Caco-2 (cell line): ENCODE results near the gene CXADR. TPM values are rescaled to one million over a fixed set of nuclear protein-coding genes. Genes with fewer than 3 reads are reported as not detected.

Experiments used
- Bru-seq: library from RNA; stranded (reverse); fragments of 400-500 nt; gene quantifications from one replicate; lab custom pipeline; 2021; lab: Mats Ljungman, UMichigan
- BruChase-seq, 2 experiments: library from RNA; stranded (reverse); fragments of 400-500 nt; gene quantifications; one replicate each; lab custom pipeline; 2021; lab: Mats Ljungman, UMichigan
- BruUV-seq: library from RNA; stranded (reverse); fragments of 400-500 nt; replicated peaks from 2 replicates; lab custom pipeline; 2021; lab: Mats Ljungman, UMichigan
- CTCF ChIA-PET: fragments of 300-600 bp; sonication (Branson Sonifier 250); formaldehyde crosslinking; loops from one replicate; lab custom pipeline; 2022; ENCODE audit warnings: antibody characterized with exemption; lab: Charles Lee
- POLR2A ChIA-PET: fragments of 300-600 bp; sonication (Branson Sonifier 250); formaldehyde crosslinking; loops from one replicate; lab custom pipeline; 2022; ENCODE audit warnings: antibody characterized with exemption; lab: Charles Lee
- DNase-seq, 2 experiments: peaks; one replicate each; pipeline versions ENCODE4 v3.0.0 to v3.0.0-alpha.2; 2020 to 2022
- H3K27me3 ChIP-seq: replicated peaks from 2 replicates; pipeline ENCODE4 v1.6.0; 2011; ENCODE audit warnings: low read length; ENCODE audit not compliant: control insufficient read depth, insufficient read depth
- H3K36me3 ChIP-seq: 2 replicates; pipeline ENCODE4 v1.5.1; 2011; ENCODE audit warnings: low read length; ENCODE audit not compliant: control insufficient read depth, insufficient read depth
- H3K4me1 ChIP-seq: fragments of 250-450 bp; sonication (Bioruptor Pico); 2 replicates; pipeline ENCODE4 v1.5.1; 2020; ENCODE audit warnings: mild to moderate bottlenecking
- H3K4me3 ChIP-seq: 2 replicates; pipeline ENCODE4 v1.5.1; 2011; ENCODE audit warnings: low read depth, mild to moderate bottlenecking, control low read depth, low read length
- H3K9me3 ChIP-seq: fragments of 250-450 bp; sonication (Bioruptor Pico); 2 replicates; pipeline ENCODE4 v1.5.1; 2020; ENCODE audit warnings: mild to moderate bottlenecking, moderate library complexity
- H3K27ac Mint-ChIP-seq: one replicate; pipeline ENCODE4 v1.8.0; 2022; ENCODE audit warnings: mixed read lengths; ENCODE audit not compliant: unreplicated experiment
- H3K27me3 Mint-ChIP-seq: one replicate; pipeline ENCODE4 v1.8.0; 2022; ENCODE audit warnings: mixed read lengths; ENCODE audit not compliant: insufficient read depth, unreplicated experiment
- H3K36me3 Mint-ChIP-seq: one replicate; pipeline ENCODE4 v1.8.0; 2022; ENCODE audit warnings: mild to moderate bottlenecking, mixed read lengths; ENCODE audit not compliant: insufficient read depth, unreplicated experiment
- H3K4me1 Mint-ChIP-seq: one replicate; pipeline ENCODE4 v1.8.0; 2022; ENCODE audit warnings: low read depth, mixed read lengths; ENCODE audit not compliant: unreplicated experiment
- H3K4me3 Mint-ChIP-seq: one replicate; pipeline ENCODE4 v1.8.0; 2022; ENCODE audit warnings: mild to moderate bottlenecking, moderate library complexity, mixed read lengths; ENCODE audit not compliant: unreplicated experiment
- H3K9me3 Mint-ChIP-seq: one replicate; pipeline ENCODE4 v1.8.0; 2022; ENCODE audit warnings: mixed read lengths; ENCODE audit not compliant: unreplicated experiment
- CTCF ChIP-seq, 2 experiments: fragments of 200-600 bp in 1 of 2; IDR thresholded peaks; 1 replicate in 1 of 2; 2 replicates in 1 of 2; pipeline versions ENCODE4 v1.5.1 to v1.8.0; 2011 to 2022; ENCODE audit warnings: antibody characterized with exemption in 1 of 2, control low read depth in 1 of 2, inconsistent platforms in 1 of 2, low read depth in 1 of 2, low read length in 1 of 2, mild to moderate bottlenecking in 1 of 2, moderate library complexity in 1 of 2; ENCODE audit not compliant: insufficient read depth in 1 of 2, severe bottlenecking in 1 of 2, unreplicated experiment in 1 of 2
- intact Hi-C: fragments of 100-400 bp; cut with micrococcal nuclease; formaldehyde crosslinking; loops from one replicate; pipeline ENCODE4 v1.10.0; 2022; ENCODE audit not compliant: unreplicated experiment
- long read RNA-seq: library from polyadenylated mRNA; stranded (forward); transcript quantifications from one replicate; pipeline ENCODE4 v2.0.0, GENCODE V29; 2022
- total RNA-seq: library from RNA; stranded (reverse); gene quantifications from 2 replicates; pipeline ENCODE4 v1.2.3, GENCODE V29; 2022

The CXADR gene
- 98.6 and 102 TPM in 2 replicates for total RNA-seq
- percentile 95 among the genes with signal in this experiment for Bru-seq, nascent RNA
- BruChase-seq, experiment 1, labeled RNA remaining after a 2-hour chase, result percentile 93 among the genes with signal in this experiment
- BruChase-seq, experiment 2, labeled RNA remaining after a 6-hour chase, result percentile 97 among the genes with signal in this experiment
- long read RNA-seq, full-length matches to known transcripts, result 405 of 471 reads
- long read RNA-seq, partial matches to known transcripts, result 7 of 471 reads
- long read RNA-seq, other reads (novel, unspliced or antisense), result 59 of 471 reads

GRCh38 chr21:17512253-17513213, at the start of gene CXADR:
Gene CXADR (plus strand): TSS chr21:17513043. CDS start chr21:17513130, 87 bp downstream.
- ChIA-PET POLR2A (interaction anchor here (0.6 to 0.9 kb wide), 4 partner anchors 11 to 41 kb away, joined by 3 to 5 read pairs (median 3); no protein-coding TSS in a partner anchor), CTCF (interaction anchor here (0.6 to 1.5 kb wide), 6 partner anchors 9 to 125 kb away, joined by 3 to 8 read pairs (median 4); no protein-coding TSS in a partner anchor)
- DNase-seq, result peak; percentile 95 to 97
- Histone ChIP-seq H3K36me3 (0 out of 2 replicates have a peak, but pooled peaks cover 1% of the 10 kb centered on the region), H3K4me3 (peak within 1 kb of the TSS; percentile 92), H3K4me1 (peaks cover 22% of the 10 kb centered on the region), H3K27me3 (no peaks in the 10 kb centered on the region), H3K9me3 (no peaks in the 10 kb centered on the region)
- no TSS peak for BruUV-seq
- H3K27me3 Mint-ChIP-seq, result no peaks in the 10 kb centered on the region
- H3K9me3 Mint-ChIP-seq, result no peaks in the 10 kb centered on the region
- peak within 1 kb of the TSS; percentile 87 for H3K4me3 Mint-ChIP-seq
- H3K27ac Mint-ChIP-seq, result peak within 1 kb of the TSS; percentile 89
- TF ChIP-seq CTCF (IDR thresholded peaks at IDR 0.05; ENCODE audit: insufficient read depth in 1 of 2, low read depth in 1 of 2, low read length in 1 of 2, severe bottlenecking in 1 of 2, unreplicated experiment in 1 of 2), result peak; percentile 81 to 87
- H3K4me1 Mint-ChIP-seq, result peaks cover 38% of the 10 kb centered on the region
- intact Hi-C loops, result loop anchor here (1.0 to 2.0 kb wide), 8 partner anchors 11 to 126 kb away; no protein-coding TSS in a partner anchor
- H3K36me3 Mint-ChIP-seq, result peaks cover 33% of the 10 kb centered on the region

GRCh38 chr21:17466166-17466565, 46.7 kb upstream of the CXADR start:
- ChIA-PET POLR2A (no interaction called here), CTCF (no interaction called here)
- Histone ChIP-seq H3K27me3 (no peaks in the 10 kb centered on the region), H3K4me1 (peaks cover 34% of the 10 kb centered on the region), H3K4me3 (no peak overlapping the region), H3K9me3 (no peaks in the 10 kb centered on the region), H3K36me3 (no peaks in the 10 kb centered on the region)
- no TSS peak for BruUV-seq
- DNase-seq, result no peak
- H3K36me3 Mint-ChIP-seq, result peaks cover 9% of the 10 kb centered on the region
- no peaks in the 10 kb centered on the region for H3K27me3 Mint-ChIP-seq
- H3K4me1 Mint-ChIP-seq, result peaks cover 26% of the 10 kb centered on the region
- TF ChIP-seq CTCF (IDR thresholded peaks at IDR 0.05; ENCODE audit: insufficient read depth in 1 of 2, low read depth in 1 of 2, low read length in 1 of 2, severe bottlenecking in 1 of 2, unreplicated experiment in 1 of 2), result no peak
- H3K27ac Mint-ChIP-seq, result no peak overlapping the region
- intact Hi-C loops, result loop anchor here (10.0 kb wide), 1 partner anchor 119 kb away; no protein-coding TSS in a partner anchor
- no peak overlapping the region for H3K4me3 Mint-ChIP-seq
- H3K9me3 Mint-ChIP-seq, result no peaks in the 10 kb centered on the region

GRCh38 chr21:17467392-17467791, 45.5 kb upstream of the CXADR start:
- ChIA-PET CTCF (interaction anchor here (0.9 kb wide), 1 partner anchor 9 kb away, joined by 3 read pairs; no protein-coding TSS in a partner anchor), POLR2A (no interaction called here)
- Histone ChIP-seq H3K27me3 (no peaks in the 10 kb centered on the region), H3K4me3 (no peak overlapping the region), H3K4me1 (peaks cover 34% of the 10 kb centered on the region), H3K9me3 (no peaks in the 10 kb centered on the region), H3K36me3 (no peaks in the 10 kb centered on the region)
- Mint-ChIP-seq H3K27ac (no peak overlapping the region), H3K27me3 (no peaks in the 10 kb centered on the region), H3K4me1 (peaks cover 26% of the 10 kb centered on the region), H3K9me3 (no peaks in the 10 kb centered on the region), H3K36me3 (peaks cover 5% of the 10 kb centered on the region), H3K4me3 (peak overlapping the region; percentile 64)
- DNase-seq, result no peak
- intact Hi-C loops, result loop anchor here (10.0 kb wide), 1 partner anchor 117 kb away; no protein-coding TSS in a partner anchor
- no TSS peak for BruUV-seq
- no peak for TF ChIP-seq CTCF (IDR thresholded peaks at IDR 0.05; ENCODE audit: insufficient read depth in 1 of 2, low read depth in 1 of 2, low read length in 1 of 2, severe bottlenecking in 1 of 2, unreplicated experiment in 1 of 2)
